Hematopoietic multipotent progenitor cell treated with erythropoietin and hydrocortisone succinate and interleukin-3 and kit ligand, for 15 days (in vitro differentiated cells): Measurements from ENCODE around the gene TUBB4A.
A peak's percentile ranks its signal among the peaks of the same experiment; 100 is the strongest.
"Not testable (repeated sequence)": the region's sequence is repeated elsewhere in the genome, so short reads cannot be mapped to it uniquely, and the experiment has no call there.

Experiments used
- DNase-seq: peaks from one replicate; pipeline ENCODE4 v3.0.0-alpha.2; 2015; ENCODE audit warnings: low spot score

The TUBB4A gene

GRCh38 chr19:6524311-6524710, 22.2 kb upstream of the TUBB4A start:
- no peak for DNase-seq

DNA sequence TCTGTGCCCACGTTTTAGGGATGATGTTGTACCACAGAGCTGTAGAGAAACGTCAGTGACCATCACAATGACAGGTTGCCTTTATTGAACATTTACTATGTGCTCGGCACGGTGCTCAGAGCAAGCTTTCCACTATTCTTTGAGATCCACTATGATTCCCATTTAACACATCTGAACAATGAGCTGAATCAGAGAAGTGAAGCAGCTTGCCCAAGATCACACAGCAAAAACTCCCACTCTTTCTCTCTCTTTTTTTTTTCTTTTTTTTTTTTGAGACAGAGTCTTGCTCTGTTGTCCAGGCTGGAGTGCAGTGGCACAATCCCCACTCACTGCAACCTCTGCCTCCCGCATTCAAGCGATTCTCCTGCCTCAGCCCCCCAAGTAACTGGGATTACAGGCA, 20.6 kb upstream of the TUBB4A start:
- DNase-seq: no peak

DNA sequence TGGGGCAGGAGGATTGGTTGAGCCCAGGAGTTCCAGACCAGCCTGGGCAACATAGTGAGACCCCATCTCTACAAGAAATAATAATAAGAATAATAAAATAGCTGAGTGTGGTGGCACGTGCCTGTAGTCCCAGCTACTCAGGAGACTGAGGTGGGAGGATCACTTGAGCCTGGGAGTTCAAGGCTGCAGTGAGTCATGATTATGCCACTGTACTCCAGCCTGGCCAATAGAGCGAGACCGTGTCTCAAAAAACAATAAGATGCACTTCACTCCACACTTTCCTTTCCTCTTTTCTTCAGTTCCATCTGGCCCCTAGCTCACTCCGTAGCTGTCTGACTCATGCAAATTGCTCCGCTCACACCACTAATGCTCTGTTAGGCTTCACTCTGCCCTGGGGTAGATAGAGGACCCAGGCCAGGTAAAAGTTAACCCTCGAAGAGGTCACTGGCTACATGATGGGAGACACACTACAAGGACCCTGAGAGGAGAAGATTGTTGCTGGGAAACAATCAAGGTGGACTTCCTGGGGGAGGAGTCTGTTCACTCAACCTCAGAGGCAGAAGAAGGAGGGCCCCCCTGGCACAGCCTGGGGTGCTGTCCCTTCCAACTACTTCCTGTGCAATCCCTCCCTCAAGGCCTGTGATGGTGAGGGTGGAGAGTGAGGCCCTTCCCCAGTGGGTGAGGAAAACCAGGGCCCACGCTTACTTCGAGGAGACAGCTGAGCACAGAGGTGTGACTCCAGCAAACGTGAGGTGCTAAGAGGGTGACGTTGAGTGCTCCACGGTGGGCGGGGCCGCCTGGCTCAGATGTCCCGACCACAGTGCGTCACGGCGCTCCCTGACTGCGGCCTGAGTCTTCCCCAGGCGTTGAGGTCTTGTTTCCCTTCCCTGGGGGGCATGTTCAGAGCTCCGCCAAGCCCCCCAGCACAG, 19.9 kb upstream of the TUBB4A start:
- DNase-seq: no peak

DNA sequence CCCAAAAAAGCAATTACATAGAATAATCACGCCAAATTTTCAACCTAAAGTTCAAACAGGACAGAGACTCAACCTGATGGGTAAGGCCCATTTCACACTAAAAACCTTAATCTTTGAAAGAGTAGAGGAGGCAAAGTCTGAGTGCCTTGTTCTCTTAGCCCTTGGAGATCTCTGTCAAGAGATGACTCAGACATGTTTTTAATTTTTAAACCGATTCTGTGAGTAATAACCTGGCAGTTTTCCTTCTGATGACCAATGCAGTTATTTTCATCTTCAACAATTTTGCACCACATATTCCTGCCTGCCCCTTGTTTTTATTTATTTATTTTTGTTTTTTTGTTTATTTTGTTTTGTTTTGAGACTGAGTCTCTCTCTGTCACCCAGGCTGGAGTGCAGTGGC, 17.2 kb upstream of the TUBB4A start:
- no peak for DNase-seq

- no peak for DNase-seq
Observed at GRCh38 chr19:6518145-6518911, 16.2 kb upstream of the TUBB4A start.

DNA sequence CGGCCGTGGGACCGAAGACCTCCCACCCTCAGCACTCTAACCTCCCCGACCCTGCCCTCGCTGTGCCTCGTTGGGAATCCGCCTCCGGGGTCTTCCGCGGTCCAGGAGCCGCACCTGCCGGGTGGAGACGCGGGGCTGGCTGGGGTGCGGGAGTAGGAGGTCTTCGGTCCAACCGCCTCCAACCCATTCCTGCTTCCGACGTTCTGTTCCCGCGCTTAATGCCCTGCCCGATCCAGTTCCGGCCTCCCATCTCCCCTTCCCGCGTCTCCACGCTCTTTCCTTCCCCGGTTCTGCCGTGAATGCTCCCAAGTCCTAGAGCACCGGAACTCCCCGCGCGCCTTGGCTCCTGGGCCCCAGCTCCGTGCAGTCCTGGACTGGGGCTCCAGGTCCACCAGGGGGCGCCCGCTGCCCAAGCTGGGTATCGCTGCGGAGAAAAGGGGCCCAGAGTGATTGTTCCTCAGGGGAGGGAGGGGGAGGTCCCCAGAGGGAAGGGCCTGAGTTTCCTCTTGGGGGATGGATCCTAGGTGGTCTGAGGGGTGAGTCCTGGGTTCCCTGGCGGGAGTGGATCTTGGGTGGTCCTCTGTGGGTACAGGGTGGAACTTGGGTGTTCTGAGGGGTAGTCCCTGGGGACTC, 14.7 kb upstream of the TUBB4A start:
- peak; percentile 88 for DNase-seq

- peak; percentile 82 for DNase-seq
Observed at GRCh38 chr19:6516018-6516658, 14.0 kb upstream of the TUBB4A start.

GRCh38 chr19:6514926-6515544, 12.9 kb upstream of the TUBB4A start:
- no peak for DNase-seq

GRCh38 chr19:6514089-6514488, 12.0 kb upstream of the TUBB4A start:
- DNase-seq: no peak

DNA sequence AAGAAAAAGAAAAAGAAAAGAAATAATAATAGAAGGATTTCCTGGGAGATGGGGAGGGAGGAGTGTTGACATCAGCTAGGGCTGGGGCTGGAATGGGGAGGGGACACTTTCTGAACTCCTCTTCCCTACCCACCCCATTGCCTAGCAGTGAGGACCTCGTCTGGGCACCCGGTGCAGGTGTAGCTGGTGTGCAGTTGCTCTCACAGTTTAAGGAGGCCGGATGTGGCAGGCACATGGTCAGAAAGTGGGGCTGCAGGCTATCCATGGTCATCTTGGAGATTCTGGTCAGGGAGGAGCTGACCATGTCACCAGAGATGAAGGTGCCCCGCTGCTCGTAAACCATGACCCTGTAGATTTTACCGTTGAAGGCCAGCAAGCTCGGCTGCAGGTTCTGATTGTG, 8.5 kb upstream of the TUBB4A start:
- DNase-seq: no peak

DNA sequence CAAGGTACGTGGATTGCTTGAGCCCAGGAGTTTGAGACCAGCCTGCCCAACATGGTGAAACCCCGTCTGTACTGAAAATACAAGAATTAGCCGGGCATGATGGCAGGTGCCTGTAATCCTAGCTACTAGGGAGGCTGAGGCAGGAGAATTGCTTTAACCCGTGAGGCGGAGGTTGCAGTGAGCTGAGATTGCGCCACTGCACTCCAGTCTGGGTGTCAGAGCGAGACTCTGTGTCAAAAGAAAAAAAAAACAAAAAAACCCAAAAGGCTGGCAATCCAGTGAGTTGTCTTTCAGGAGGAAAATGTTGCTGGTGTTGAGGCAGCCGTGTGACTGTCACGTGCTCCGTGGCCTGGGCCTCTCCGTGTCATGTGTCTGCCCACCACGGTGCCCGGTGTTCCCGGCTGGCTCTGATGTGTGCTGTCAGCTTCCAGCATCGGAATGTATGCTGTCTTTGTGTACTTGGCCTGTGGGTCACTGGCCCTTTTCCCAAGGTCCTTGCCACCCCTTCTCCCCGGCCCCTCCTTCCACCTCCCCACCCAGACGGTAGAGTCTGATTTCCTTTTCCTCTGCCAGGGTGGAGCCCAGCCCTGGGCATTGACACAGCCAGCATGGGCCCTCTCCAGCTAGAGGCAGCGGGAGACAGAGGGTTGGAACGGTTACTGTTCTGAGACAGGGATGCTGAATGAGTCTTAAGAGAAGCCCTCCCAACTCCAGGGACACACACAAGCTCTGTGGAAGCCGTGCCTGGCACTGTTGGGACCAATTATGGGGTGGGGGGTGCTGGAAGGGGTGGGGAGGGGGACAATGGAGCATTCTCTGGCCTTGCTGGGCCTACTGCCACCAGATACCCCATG, 7.2 kb upstream of the TUBB4A start:
- DNase-seq: no peak

- DNase-seq: not testable (repeated sequence)
Observed at GRCh38 chr19:6508028-6508771, 6.1 kb upstream of the TUBB4A start.

GRCh38 chr19:6503407-6504201, 1.5 kb upstream of the TUBB4A start:
- DNase-seq: no peak

- DNase-seq: no peak
Observed at GRCh38 chr19:6500837-6501739, 1.0 kb downstream of the TUBB4A start.

DNA sequence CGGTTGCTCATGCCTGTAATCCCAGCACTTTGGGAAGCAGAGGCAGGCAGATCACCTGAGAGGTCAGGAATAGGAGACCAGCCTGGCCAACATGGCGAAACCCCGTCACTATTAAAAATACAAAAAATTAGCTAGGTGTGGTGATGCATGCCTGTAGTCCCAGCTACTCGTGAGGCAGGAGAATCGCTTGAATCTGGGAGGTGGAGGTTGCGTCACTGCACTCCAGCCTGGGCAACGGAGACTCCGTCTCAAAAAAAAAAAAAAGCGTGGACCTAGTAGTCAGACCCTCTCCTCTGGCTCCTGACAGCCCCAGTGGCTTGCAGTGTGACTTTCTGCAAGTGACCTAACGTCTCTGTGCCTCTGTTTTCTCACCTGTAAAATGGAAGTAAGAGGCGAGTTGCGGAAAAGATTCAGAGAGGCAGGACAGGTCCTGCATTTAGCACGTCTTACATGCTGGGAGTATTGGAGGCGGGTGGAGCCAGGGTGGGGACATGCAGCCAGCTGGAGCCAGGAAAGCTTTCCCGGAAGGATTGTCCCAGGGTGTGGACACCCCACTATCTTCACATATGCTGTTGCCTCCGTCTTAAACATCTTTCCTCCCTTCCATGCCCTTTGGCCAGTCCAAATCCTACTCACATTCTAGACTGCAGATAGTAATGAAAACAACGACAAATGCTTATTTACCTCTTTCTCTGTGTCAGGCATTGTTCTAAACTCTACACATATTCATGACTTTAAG, 2.9 kb downstream of the TUBB4A start:
- no peak for DNase-seq

DNA sequence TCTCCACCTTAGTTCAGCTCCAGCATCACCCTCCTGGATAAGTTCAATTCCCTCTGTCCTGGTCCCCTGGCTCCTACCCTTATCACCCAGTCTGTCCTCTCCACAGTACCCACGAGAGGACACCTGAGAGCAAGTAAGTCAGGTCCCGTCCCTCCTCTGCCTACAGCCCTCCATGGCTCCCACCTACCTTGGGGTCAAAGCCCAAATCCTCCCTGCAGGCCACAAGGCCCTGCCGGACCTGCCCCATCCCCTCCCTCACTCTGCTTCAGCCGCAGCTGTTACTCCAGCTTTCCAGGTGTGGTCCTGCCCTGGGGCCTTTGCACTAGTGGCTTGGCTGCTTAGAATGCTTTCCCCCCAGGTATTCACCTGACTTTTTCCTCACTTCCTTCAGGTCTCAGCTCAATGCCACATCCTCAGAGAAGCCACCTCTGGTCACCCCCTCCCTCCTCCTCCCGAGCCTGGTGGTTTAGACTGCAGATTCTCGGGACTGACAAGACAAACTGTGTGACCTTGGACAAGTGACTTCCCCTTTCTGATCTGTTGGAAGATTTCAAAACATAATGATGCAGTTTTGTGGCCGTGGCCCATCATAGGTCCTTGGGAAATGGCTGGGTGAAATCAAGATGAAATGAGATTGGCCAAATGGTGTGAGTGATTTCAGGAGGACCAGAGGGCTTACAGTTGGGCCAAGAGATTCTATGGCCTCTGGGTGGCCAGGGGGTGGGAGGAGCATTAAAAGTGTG, 3.6 kb downstream of the TUBB4A start:
- no peak for DNase-seq

DNA sequence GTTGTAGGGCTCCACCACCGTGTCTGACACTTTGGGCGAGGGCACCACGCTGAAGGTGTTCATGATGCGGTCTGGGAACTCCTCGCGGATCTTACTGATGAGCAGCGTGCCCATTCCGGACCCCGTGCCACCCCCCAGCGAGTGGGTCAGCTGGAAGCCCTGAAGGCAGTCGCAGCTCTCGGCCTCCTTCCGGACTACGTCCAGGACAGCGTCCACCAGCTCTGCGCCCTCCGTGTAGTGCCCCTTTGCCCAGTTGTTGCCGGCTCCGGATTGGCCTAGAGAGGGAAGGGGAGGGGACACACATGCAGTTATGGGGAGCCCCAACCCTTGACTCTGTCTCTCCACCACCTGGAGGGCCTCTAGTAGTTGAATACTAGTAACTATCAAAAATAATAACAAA, 6.2 kb downstream of the TUBB4A start:
- DNase-seq: no peak
